ENCODE results near the gene BOK. TPM values are rescaled to one million over a fixed set of nuclear protein-coding genes. Genes with fewer than 3 reads are reported as not detected.

Gene BOK
- total and polyA plus RNA-seq, 10 of the 15 experiments (the other 5 are each of a cell fraction or from before 2014, with no cell fraction given): 0.04 to 0.15 (median 0.12) TPM; not detected in 7

Small RNA genes within 50 kb of the gene (small RNA-seq; reads per million reads assigned to genes)
- not detected for gene RNA5SP122

Other genes starting within 250 kb of the BOK start
Only the 7 nearest of the 10 such genes appear.
- 36.0 and 45.0 TPM in 2 replicates for gene FARP2, start 202.5 kb upstream of the BOK start, total RNA-seq (2014; rRNA removed)
- gene FARP2, start 202.5 kb upstream of the BOK start, total RNA-seq (2014; rRNA removed; fragmentation: Illumina TruSeq; extraction: Trizol): 32.7 and 36.8 TPM in 2 replicates
- gene FARP2, start 202.5 kb upstream of the BOK start, total RNA-seq (2021): 62.6 and 67.5 TPM in 2 replicates
- 47.1 and 51.8 TPM in 2 replicates for gene FARP2, start 202.5 kb upstream of the BOK start, polyA plus RNA-seq (2011; rRNA removed)
- gene FARP2, start 202.5 kb upstream of the BOK start, polyA plus RNA-seq (2014; fragmentation: Illumina TruSeq; extraction: Trizol): 36.8 and 47.7 TPM in 2 replicates
- 1 to 10 TPM; 5.5 to 5.6 TPM for gene FARP2, start 202.5 kb upstream of the BOK start, polyA plus RNA-seq (2014; fragmentation: Nextera tagmentation; extraction: Ambion mirVana)
- gene FARP2, start 202.5 kb upstream of the BOK start, polyA plus RNA-seq (2014; rRNA removed): 31.2 and 35.1 TPM in 2 replicates
- 10 to 100 TPM; 50.6 to 54.4 TPM for gene FARP2, start 202.5 kb upstream of the BOK start, polyA plus RNA-seq (2016; fragmentation: Nextera tagmentation; extraction: Ambion mirVana)
- gene STK25, start 50.2 kb upstream of the BOK start, total RNA-seq (2014; rRNA removed): 104 and 122 TPM in 2 replicates
- 49.5 and 52.7 TPM in 2 replicates for gene STK25, start 50.2 kb upstream of the BOK start, total RNA-seq (2014; rRNA removed; fragmentation: Illumina TruSeq; extraction: Trizol)
- gene STK25, start 50.2 kb upstream of the BOK start, total RNA-seq (2021): 104 and 108 TPM in 2 replicates
- 69.7 and 154 TPM in 2 replicates for gene STK25, start 50.2 kb upstream of the BOK start, polyA plus RNA-seq (2011; rRNA removed)
- gene STK25, start 50.2 kb upstream of the BOK start, polyA plus RNA-seq (2014; fragmentation: Illumina TruSeq; extraction: Trizol): 48.8 and 84.0 TPM in 2 replicates
- gene STK25, start 50.2 kb upstream of the BOK start, polyA plus RNA-seq (2014; fragmentation: Nextera tagmentation; extraction: Ambion mirVana): 10 to 100 TPM in 1 of 2 experiments, 1 to 10 TPM in 1; 6.0 to 14.0 TPM
- 135 and 161 TPM in 2 replicates for gene STK25, start 50.2 kb upstream of the BOK start, polyA plus RNA-seq (2014; rRNA removed)
- gene STK25, start 50.2 kb upstream of the BOK start, polyA plus RNA-seq (2016; fragmentation: Nextera tagmentation; extraction: Ambion mirVana): 10 to 100 TPM; 88.1 to 90.5 TPM
- gene THAP4, start 78.4 kb downstream of the BOK start, total RNA-seq (2014; rRNA removed): 54.1 and 67.7 TPM in 2 replicates
- gene THAP4, start 78.4 kb downstream of the BOK start, total RNA-seq (2014; rRNA removed; fragmentation: Illumina TruSeq; extraction: Trizol): 33.4 and 40.5 TPM in 2 replicates
- gene THAP4, start 78.4 kb downstream of the BOK start, total RNA-seq (2021): 54.5 and 55.0 TPM in 2 replicates
- 12.2 and 31.2 TPM in 2 replicates for gene THAP4, start 78.4 kb downstream of the BOK start, polyA plus RNA-seq (2011; rRNA removed)
- gene THAP4, start 78.4 kb downstream of the BOK start, polyA plus RNA-seq (2014; fragmentation: Illumina TruSeq; extraction: Trizol): 5.8 and 32.0 TPM in 2 replicates
- 10 to 100 TPM; 12.9 to 22.7 TPM for gene THAP4, start 78.4 kb downstream of the BOK start, polyA plus RNA-seq (2014; fragmentation: Nextera tagmentation; extraction: Ambion mirVana)
- gene THAP4, start 78.4 kb downstream of the BOK start, polyA plus RNA-seq (2014; rRNA removed): 63.6 and 68.8 TPM in 2 replicates
- 10 to 100 TPM; 48.5 to 49.3 TPM for gene THAP4, start 78.4 kb downstream of the BOK start, polyA plus RNA-seq (2016; fragmentation: Nextera tagmentation; extraction: Ambion mirVana)
- 59.6 and 76.2 TPM in 2 replicates for gene ATG4B, start 78.9 kb downstream of the BOK start, total RNA-seq (2014; rRNA removed)
- gene ATG4B, start 78.9 kb downstream of the BOK start, total RNA-seq (2014; rRNA removed; fragmentation: Illumina TruSeq; extraction: Trizol): 29.2 and 36.7 TPM in 2 replicates
- gene ATG4B, start 78.9 kb downstream of the BOK start, total RNA-seq (2021): 61.0 and 69.2 TPM in 2 replicates
- 45.8 and 84.1 TPM in 2 replicates for gene ATG4B, start 78.9 kb downstream of the BOK start, polyA plus RNA-seq (2011; rRNA removed)
- 35.9 and 60.7 TPM in 2 replicates for gene ATG4B, start 78.9 kb downstream of the BOK start, polyA plus RNA-seq (2014; fragmentation: Illumina TruSeq; extraction: Trizol)
- 1 to 10 TPM; 5.8 to 9.3 TPM for gene ATG4B, start 78.9 kb downstream of the BOK start, polyA plus RNA-seq (2014; fragmentation: Nextera tagmentation; extraction: Ambion mirVana)
- 70.7 and 75.3 TPM in 2 replicates for gene ATG4B, start 78.9 kb downstream of the BOK start, polyA plus RNA-seq (2014; rRNA removed)
- 10 to 100 TPM; 73.2 to 76.1 TPM for gene ATG4B, start 78.9 kb downstream of the BOK start, polyA plus RNA-seq (2016; fragmentation: Nextera tagmentation; extraction: Ambion mirVana)
- gene DTYMK, start 128.1 kb downstream of the BOK start, total RNA-seq (2014; rRNA removed): 75.7 and 80.5 TPM in 2 replicates
- gene DTYMK, start 128.1 kb downstream of the BOK start, total RNA-seq (2014; rRNA removed; fragmentation: Illumina TruSeq; extraction: Trizol): 40.7 and 43.5 TPM in 2 replicates
- 80.5 and 82.4 TPM in 2 replicates for gene DTYMK, start 128.1 kb downstream of the BOK start, total RNA-seq (2021)
- gene DTYMK, start 128.1 kb downstream of the BOK start, polyA plus RNA-seq (2011; rRNA removed): 42.8 and 54.3 TPM in 2 replicates
- gene DTYMK, start 128.1 kb downstream of the BOK start, polyA plus RNA-seq (2014; fragmentation: Illumina TruSeq; extraction: Trizol): 13.1 and 33.4 TPM in 2 replicates
- gene DTYMK, start 128.1 kb downstream of the BOK start, polyA plus RNA-seq (2014; fragmentation: Nextera tagmentation; extraction: Ambion mirVana): 10 to 100 TPM in 1 of 2 experiments, 1 to 10 TPM in 1; 7.0 to 20.5 TPM
- gene DTYMK, start 128.1 kb downstream of the BOK start, polyA plus RNA-seq (2014; rRNA removed): 64.4 and 72.1 TPM in 2 replicates
- 100 to 1,000 TPM; 220 TPM for gene DTYMK, start 128.1 kb downstream of the BOK start, polyA plus RNA-seq (2016; fragmentation: Nextera tagmentation; extraction: Ambion mirVana)
- 30.2 and 35.6 TPM in 2 replicates for gene ING5, start 143.3 kb downstream of the BOK start, total RNA-seq (2014; rRNA removed)
- gene ING5, start 143.3 kb downstream of the BOK start, total RNA-seq (2014; rRNA removed; fragmentation: Illumina TruSeq; extraction: Trizol): 29.5 and 29.8 TPM in 2 replicates
- gene ING5, start 143.3 kb downstream of the BOK start, total RNA-seq (2021): 27.2 and 34.6 TPM in 2 replicates
- gene ING5, start 143.3 kb downstream of the BOK start, polyA plus RNA-seq (2011; rRNA removed): 31.4 and 34.9 TPM in 2 replicates
- gene ING5, start 143.3 kb downstream of the BOK start, polyA plus RNA-seq (2014; fragmentation: Illumina TruSeq; extraction: Trizol): 24.6 TPM in 2 replicates
- gene ING5, start 143.3 kb downstream of the BOK start, polyA plus RNA-seq (2014; fragmentation: Nextera tagmentation; extraction: Ambion mirVana): 10 to 100 TPM in 1 of 2 experiments, 1 to 10 TPM in 1; 10.0 to 13.2 TPM
- 46.1 and 60.1 TPM in 2 replicates for gene ING5, start 143.3 kb downstream of the BOK start, polyA plus RNA-seq (2014; rRNA removed)
- 10 to 100 TPM; 16.9 to 19.3 TPM for gene ING5, start 143.3 kb downstream of the BOK start, polyA plus RNA-seq (2016; fragmentation: Nextera tagmentation; extraction: Ambion mirVana)
- gene D2HGDH, start 175.9 kb downstream of the BOK start, total RNA-seq (2014; rRNA removed): 19.1 and 22.6 TPM in 2 replicates
- 6.3 and 8.2 TPM in 2 replicates for gene D2HGDH, start 175.9 kb downstream of the BOK start, total RNA-seq (2014; rRNA removed; fragmentation: Illumina TruSeq; extraction: Trizol)
- 27.4 and 31.8 TPM in 2 replicates for gene D2HGDH, start 175.9 kb downstream of the BOK start, total RNA-seq (2021)
- 6.0 and 8.6 TPM in 2 replicates for gene D2HGDH, start 175.9 kb downstream of the BOK start, polyA plus RNA-seq (2011; rRNA removed)
- gene D2HGDH, start 175.9 kb downstream of the BOK start, polyA plus RNA-seq (2014; fragmentation: Illumina TruSeq; extraction: Trizol): 1.7 and 5.2 TPM in 2 replicates
- gene D2HGDH, start 175.9 kb downstream of the BOK start, polyA plus RNA-seq (2014; fragmentation: Nextera tagmentation; extraction: Ambion mirVana): 1 to 10 TPM in 1 of 2 experiments, under 1 TPM in 1; 0.52 to 1.1 TPM
- 32.1 and 39.5 TPM in 2 replicates for gene D2HGDH, start 175.9 kb downstream of the BOK start, polyA plus RNA-seq (2014; rRNA removed)
- gene D2HGDH, start 175.9 kb downstream of the BOK start, polyA plus RNA-seq (2016; fragmentation: Nextera tagmentation; extraction: Ambion mirVana): 10 to 100 TPM; 13.5 to 14.4 TPM

Measured in GM12878 (cell line).